NK-92 (cell line): ENCODE data around the gene LRRC7.
"Not testable (repeated sequence)": the region's sequence is repeated elsewhere in the genome, so short reads cannot be mapped to it uniquely, and the experiment has no call there.

Source experiments
- DNase-seq: peaks from one replicate; lab custom pipeline; 2025; ENCODE audit not compliant: unreplicated experiment; lab: John Stamatoyannopoulos, UW

Gene LRRC7

GRCh38 chr1:70033936-70034335 lies 466.2 kb downstream of the LRRC7 start:
- no peak for DNase-seq

GRCh38 chr1:70034403-70034802 lies 466.7 kb downstream of the LRRC7 start:
- no peak for DNase-seq

GRCh38 chr1:70038025-70038424 lies 470.3 kb downstream of the LRRC7 start:
- no peak for DNase-seq

- no peak for DNase-seq
These were observed 471.8 kb downstream of the LRRC7 start for GRCh38 chr1:70039485-70039884.

- no peak for DNase-seq
These were observed 473.8 kb downstream of the LRRC7 start for GRCh38 chr1:70041317-70042045.

- no peak for DNase-seq
These were observed 474.5 kb downstream of the LRRC7 start for GRCh38 chr1:70042090-70042731.

- DNase-seq: no peak
These were observed 476.1 kb downstream of the LRRC7 start for GRCh38 chr1:70043804-70044203.

- no peak for DNase-seq
These were observed 477.1 kb downstream of the LRRC7 start for GRCh38 chr1:70044832-70045231.

GRCh38 chr1:70045581-70045980 lies 477.9 kb downstream of the LRRC7 start:
- DNase-seq: not testable (repeated sequence)

- no peak for DNase-seq
These were observed 480.8 kb downstream of the LRRC7 start for GRCh38 chr1:70048336-70049094.

GRCh38 chr1:70051926-70052325 lies 484.2 kb downstream of the LRRC7 start:
- DNase-seq: no peak

GRCh38 chr1:70057500-70057899 lies 489.8 kb downstream of the LRRC7 start:
- DNase-seq: no peak

GRCh38 chr1:70061231-70061630 lies 493.5 kb downstream of the LRRC7 start:
- DNase-seq: no peak

GRCh38 chr1:70063861-70064260 lies 496.1 kb downstream of the LRRC7 start:
- DNase-seq: no peak

- DNase-seq: no peak
These were observed 499.0 kb downstream of the LRRC7 start for GRCh38 chr1:70066711-70067110.

GRCh38 chr1:70071601-70072000 lies 503.9 kb downstream of the LRRC7 start:
- DNase-seq: no peak

GRCh38 chr1:70072231-70072751 lies 504.6 kb downstream of the LRRC7 start:
- no peak for DNase-seq

GRCh38 chr1:70075761-70076160 lies 508.0 kb downstream of the LRRC7 start:
- no peak for DNase-seq

GRCh38 chr1:70077066-70077465 lies 509.3 kb downstream of the LRRC7 start:
- DNase-seq: no peak

GRCh38 chr1:70079546-70079945 lies 511.8 kb downstream of the LRRC7 start:
- no peak for DNase-seq

- no peak for DNase-seq
These were observed 515.8 kb downstream of the LRRC7 start for GRCh38 chr1:70083519-70083918.
